Hematopoietic multipotent progenitor cell (in vitro differentiated cells): ENCODE measurements around the gene MTFMT. TPM values are rescaled to one million over a fixed set of nuclear protein-coding genes. Genes with fewer than 3 reads are reported as not detected.
A peak's percentile ranks its signal among the peaks of the same experiment; 100 is the strongest.

ENCODE experiments used
- DNase-seq, 3 donors: peaks; one replicate each; pipeline ENCODE4 v3.0.0-alpha.2; 2011 to 2015; ENCODE audit warnings: low read depth in 2 of 3, low spot score in 2 of 3
- total RNA-seq: library from RNA; depleted of rRNA; stranded (reverse); fragments of >200 nt; gene quantifications from one replicate; pipeline ENCODE4 v1.2.3, GENCODE V29; 2012

The MTFMT gene
- total RNA-seq, 1 donor, result 10.0 TPM

GRCh38 chr15:64989416-64990167 is 39.8 kb downstream of the MTFMT start, which contains the start of gene SPG21:
SPG21 (minus strand) TSS chr15:64989914; CDS start chr15:64983569, 6,345 bp downstream.
- DNase-seq, result peak; percentile 81 to 95 (median 93)

- DNase-seq, result no peak
These were observed 42.3 kb downstream of the MTFMT start for GRCh38 chr15:64987136-64987535.

- peak in 1 of 3 donors; percentile 8 for DNase-seq
These were observed 43.9 kb downstream of the MTFMT start for GRCh38 chr15:64985366-64986033.

GRCh38 chr15:64982472-64982871 is 47.0 kb downstream of the MTFMT start:
- no peak for DNase-seq

GRCh38 chr15:64981812-64982431 is 47.5 kb downstream of the MTFMT start:
- DNase-seq, result no peak

- DNase-seq, result no peak
These were observed 50.2 kb downstream of the MTFMT start for GRCh38 chr15:64979252-64979710.

GRCh38 chr15:64975390-64975789 is 54.0 kb downstream of the MTFMT start:
- no peak for DNase-seq

GRCh38 chr15:64970698-64971097 is 58.7 kb downstream of the MTFMT start:
- DNase-seq, result no peak

GRCh38 chr15:64969401-64969800 is 60.0 kb downstream of the MTFMT start:
- no peak for DNase-seq

- DNase-seq, result no peak
These were observed 68.4 kb downstream of the MTFMT start for GRCh38 chr15:64961013-64961412.

- DNase-seq, result no peak
These were observed 69.3 kb downstream of the MTFMT start for GRCh38 chr15:64960153-64960552.

GRCh38 chr15:64959128-64959527 is 70.3 kb downstream of the MTFMT start:
- no peak for DNase-seq

GRCh38 chr15:64954395-64954794 is 75.0 kb downstream of the MTFMT start:
- DNase-seq, result no peak

GRCh38 chr15:64951777-64952418 is 77.5 kb downstream of the MTFMT start:
- no peak for DNase-seq

Other genes starting within 250 kb of the MTFMT start
- gene PIF1, start 204.0 kb downstream of the MTFMT start, total RNA-seq, result 0.27 TPM
- 45.8 TPM for gene PLEKHO2, start 187.7 kb downstream of the MTFMT start, total RNA-seq
- gene ANKDD1A, start 117.7 kb downstream of the MTFMT start, total RNA-seq, result 6.2 TPM
- gene SPG21, start 39.7 kb downstream of the MTFMT start, total RNA-seq, result 49.5 TPM
- gene SLC51B, start 15.7 kb upstream of the MTFMT start, total RNA-seq, result not detected
- not detected for gene RASL12, start 38.4 kb upstream of the MTFMT start, total RNA-seq
- not detected for gene KBTBD13, start 47.1 kb upstream of the MTFMT start, total RNA-seq
- 1.6 TPM for gene UBAP1L, start 85.6 kb upstream of the MTFMT start, total RNA-seq
- gene PDCD7, start 104.2 kb upstream of the MTFMT start, total RNA-seq, result 14.8 TPM
- gene CLPX, start 155.7 kb upstream of the MTFMT start, total RNA-seq, result 18.0 TPM
- 1.1 TPM for gene CILP, start 181.8 kb upstream of the MTFMT start, total RNA-seq